Erythroblast (primary cell): ENCODE measurements around the gene OXSR1.

Experiments
- GATA1 ChIP-seq: IDR thresholded peaks from 2 replicates; pipeline ENCODE4 v1.6.1; 2011; ENCODE audit warnings: low read depth, mild to moderate bottlenecking, control low read depth, low read length, moderate library complexity
- POLR2A ChIP-seq: IDR thresholded peaks from 2 replicates; pipeline ENCODE4 v1.6.1; 2011; ENCODE audit warnings: mild to moderate bottlenecking, low read length

DNA sequence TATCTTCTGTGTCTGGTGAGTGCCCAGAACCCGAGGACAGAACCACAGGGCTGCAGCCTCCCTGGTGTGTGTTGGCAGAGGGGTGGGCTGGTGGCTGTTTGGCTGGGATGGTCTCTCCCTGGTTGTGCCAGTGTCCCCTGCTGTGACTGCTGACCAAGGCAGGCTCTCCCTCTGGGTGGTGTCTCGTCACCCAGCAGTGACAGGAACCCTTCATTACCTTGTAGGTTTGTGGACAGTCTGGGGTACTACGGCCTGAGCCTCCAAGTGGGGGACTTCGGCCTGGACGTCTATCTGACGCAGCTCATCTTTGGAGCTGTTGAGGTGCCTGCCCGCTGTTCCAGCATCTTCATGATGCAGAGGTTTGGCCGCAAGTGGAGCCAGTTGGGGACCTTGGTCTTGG, 110.3 kb downstream of the OXSR1 start:
- no peak for TF ChIP-seq POLR2A
- no peak for TF ChIP-seq GATA1
